CD14-positive monocyte (primary cell): ENCODE results near the gene SERPINF2. TPM values are rescaled to one million over a fixed set of nuclear protein-coding genes. Genes with fewer than 3 reads are reported as not detected.

ENCODE experiments used
- DNase-seq, 3 donors: peaks; one replicate each; pipeline ENCODE4 v3.0.0-alpha.2; 2011 to 2022
- H2AFZ ChIP-seq: 2 replicates; pipeline ENCODE4 v1.6.0; 2012; ENCODE audit warnings: mild to moderate bottlenecking, low read depth, low read length, inconsistent platforms; ENCODE audit not compliant: insufficient read depth, poor library complexity, severe bottlenecking
- H3K27ac ChIP-seq, 2 donors: 1 replicate in 1 of 2; 2 replicates in 1 of 2; pipeline ENCODE4 v1.5.1; 2012 to 2013; ENCODE audit warnings: low read length in 2 of 2, control low read depth in 1 of 2, inconsistent platforms in 1 of 2, low read depth in 1 of 2, mild to moderate bottlenecking in 1 of 2
- H3K27me3 ChIP-seq, 2 donors: one replicate each; pipeline versions ENCODE4 v1.6.0 to v1.6.1; 2011 to 2013; ENCODE audit warnings: low read length in 2 of 2; ENCODE audit not compliant: control insufficient read depth in 2 of 2, insufficient read depth in 2 of 2
- H3K36me3 ChIP-seq, 2 donors: replicated peaks in 1 of 2; 1 replicate in 1 of 2; 2 replicates in 1 of 2; pipeline versions ENCODE4 v1.5.1 to v1.6.1; 2012 to 2013; ENCODE audit warnings: low read length in 2 of 2, control low read depth in 1 of 2, inconsistent platforms in 1 of 2, mild to moderate bottlenecking in 1 of 2; ENCODE audit not compliant: insufficient read depth in 2 of 2, control insufficient read depth in 1 of 2
- H3K4me1 ChIP-seq, 2 donors: 1 replicate in 1 of 2; 2 replicates in 1 of 2; pipeline versions ENCODE4 v1.5.1 to v1.6.1; 2012 to 2013; ENCODE audit warnings: low read length in 2 of 2, control low read depth in 1 of 2, inconsistent platforms in 1 of 2, mild to moderate bottlenecking in 1 of 2, moderate library complexity in 1 of 2; ENCODE audit not compliant: insufficient read depth in 2 of 2, control insufficient read depth in 1 of 2
- H3K4me2 ChIP-seq: replicated peaks from 2 replicates; pipeline ENCODE3; 2012; ENCODE audit warnings: low read length, moderate library complexity, mild to moderate bottlenecking; ENCODE audit not compliant: poor library complexity, severe bottlenecking; ENCODE audit errors: extremely low read depth
- H3K4me3 ChIP-seq, 3 experiments: fragments of 200-600 bp in 1 of 3; sonication (generic) in 1 of 3; replicated peaks in 1 of 3; 1 replicate in 2 of 3; 2 replicates in 1 of 3; pipeline ENCODE4 v1.5.1; 2011 to 2013; ENCODE audit warnings: low read length in 3 of 3, mild to moderate bottlenecking in 3 of 3, control low read depth in 2 of 3, low read depth in 2 of 3, inconsistent platforms in 1 of 3, moderate library complexity in 1 of 3
- H3K79me2 ChIP-seq: 2 replicates; pipeline ENCODE4 v1.6.0; 2012; ENCODE audit warnings: mild to moderate bottlenecking, control low read depth, inconsistent platforms, low read length, moderate library complexity; ENCODE audit not compliant: insufficient read depth
- H3K9ac ChIP-seq: 2 replicates; pipeline ENCODE4 v1.6.0; 2017; ENCODE audit warnings: low read length, mild to moderate bottlenecking; ENCODE audit not compliant: insufficient read depth, poor library complexity, severe bottlenecking
- H3K9me3 ChIP-seq, 2 donors: replicated peaks in 1 of 2; 1 replicate in 1 of 2; 2 replicates in 1 of 2; pipeline versions ENCODE4 v1.5.1 to v1.6.1; 2012 to 2013; ENCODE audit warnings: low read length in 2 of 2, control low read depth in 1 of 2; ENCODE audit not compliant: control insufficient read depth in 1 of 2, insufficient read depth in 1 of 2
- H4K20me1 ChIP-seq: 2 replicates; pipeline ENCODE4 v1.6.0; 2012; ENCODE audit warnings: mild to moderate bottlenecking, low read length, control low read depth, moderate library complexity; ENCODE audit not compliant: insufficient read depth
- H3K27ac Mint-ChIP-seq, 7 donors: one replicate each; pipeline ENCODE4 v1.8.0; 2020; ENCODE audit warnings: mild to moderate bottlenecking in 7 of 7, mixed read lengths in 7 of 7, moderate library complexity in 6 of 7, inconsistent platforms in 2 of 7
- H3K27me3 Mint-ChIP-seq, 3 donors: one replicate each; pipeline ENCODE4 v1.8.0; 2021 to 2022; ENCODE audit warnings: low read depth in 3 of 3, mild to moderate bottlenecking in 3 of 3, mixed read lengths in 3 of 3, moderate library complexity in 3 of 3, inconsistent platforms in 1 of 3
- H3K36me3 Mint-ChIP-seq, 2 donors: one replicate each; pipeline ENCODE4 v1.8.0; 2020; ENCODE audit warnings: mixed read lengths in 2 of 2, inconsistent platforms in 1 of 2, mild to moderate bottlenecking in 1 of 2
- H3K4me1 Mint-ChIP-seq: one replicate; pipeline ENCODE4 v1.8.0; 2020; ENCODE audit warnings: mild to moderate bottlenecking, mixed read lengths
- H3K4me3 Mint-ChIP-seq, 2 donors: one replicate each; pipeline ENCODE4 v1.8.0; 2020; ENCODE audit warnings: mild to moderate bottlenecking in 2 of 2, mixed read lengths in 2 of 2, moderate library complexity in 1 of 2
- H3K9me3 Mint-ChIP-seq, 7 donors: one replicate each; pipeline ENCODE4 v1.8.0; 2020 to 2022; ENCODE audit warnings: mixed read lengths in 7 of 7, mild to moderate bottlenecking in 6 of 7, moderate library complexity in 6 of 7, inconsistent platforms in 2 of 7
- CTCF ChIP-seq: fragments of 200-600 bp; IDR thresholded peaks from one replicate; pipeline ENCODE4 v1.8.0; 2022; ENCODE audit warnings: antibody characterized with exemption, mild to moderate bottlenecking
- WGBS: methylation state at CpG from one replicate; pipeline ENCODE4 v1.1.5; 2013; ENCODE audit warnings: missing lambda C conversion rate; ENCODE audit not compliant: insufficient coverage; 5-methylcytosine and 5-hydroxymethylcytosine counted together
- intact Hi-C, 2 donors: fragments of 100-400 bp; cut with micrococcal nuclease; formaldehyde crosslinking; loops; one replicate each; pipeline versions ENCODE4 v1.15.0 to v1.15.1; 2023
- polyA plus RNA-seq, 3 donors: library from polyadenylated mRNA; depleted of rRNA in 1 of 3; unstranded in 2 of 3; stranded (reverse) in 1 of 3; fragments of 300-500 nt in 2 of 3; fragments of >200 nt in 1 of 3; fragmentation: Illumina TruSeq in 2 of 3; gene quantifications; 1 replicate in 2 of 3; 2 replicates in 1 of 3; pipeline ENCODE4 v1.2.3, GENCODE V29; 2012 to 2021

Gene SERPINF2
- polyA plus RNA-seq, 3 donors: 0.75 to 1.5 (median 0.79) TPM

- DNase-seq: no peak
- no CpG with 5 or more reads among the region's 1 CpG for WGBS
- no peak for TF ChIP-seq CTCF
- Mint-ChIP-seq H3K36me3 (peaks cover 43 to 62% of the 10 kb centered on the region in 2 donors), H3K4me1 (no peaks in the 10 kb centered on the region), H3K27me3 (peaks cover 0 to 2% (median 0%) of the 10 kb centered on the region in 3 donors), H3K9me3 (no peaks in the 10 kb centered on the region), H3K27ac (no peak overlapping the region), H3K4me3 (no peak overlapping the region)
- Histone ChIP-seq H3K79me2 (peaks cover under 1% of the 10 kb centered on the region), H4K20me1 (no peaks in the 10 kb centered on the region), H2AFZ (no peak overlapping the region), H3K4me2 (no peak overlapping the region), H3K9me3 (no peaks in the 10 kb centered on the region), H3K9ac (no peak overlapping the region), H3K36me3 (peaks cover 27 to 48% of the 10 kb centered on the region in 2 donors), H3K4me3 (no peak overlapping the region), H3K27me3 (no peaks in the 10 kb centered on the region), H3K4me1 (no peaks in the 10 kb centered on the region), H3K27ac (no peak overlapping the region)
- intact Hi-C loops: no loop called here
Measured at GRCh38 chr17:1802429-1802828, 59.8 kb downstream of the SERPINF2 start.

DNA sequence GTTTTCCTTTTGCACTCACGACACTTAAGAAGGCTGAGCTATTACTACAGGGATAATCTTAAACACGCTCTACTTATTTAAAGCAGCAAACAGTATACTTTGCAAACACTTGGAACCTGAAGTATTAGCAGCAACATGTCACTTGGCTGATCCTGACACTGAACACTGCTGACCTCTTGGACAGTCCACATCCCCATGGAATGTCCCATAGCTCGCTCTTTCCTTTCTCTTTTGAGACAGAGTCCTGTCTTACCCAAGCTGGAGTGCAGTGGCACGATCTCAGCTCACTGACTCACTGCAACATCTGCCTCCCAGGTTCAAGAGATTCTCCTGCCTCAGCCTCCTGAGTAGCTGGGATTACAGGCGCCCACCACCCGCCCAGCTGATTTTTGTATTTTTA is 60.6 kb downstream of the SERPINF2 start:
- Histone ChIP-seq H4K20me1 (no peaks in the 10 kb centered on the region), H3K9ac (no peak overlapping the region), H3K4me3 (no peak overlapping the region), H2AFZ (no peak overlapping the region), H3K79me2 (no peaks in the 10 kb centered on the region), H3K36me3 (peaks cover 27 to 48% of the 10 kb centered on the region in 2 donors), H3K4me1 (no peaks in the 10 kb centered on the region), H3K27ac (no peak overlapping the region), H3K4me2 (no peak overlapping the region), H3K9me3 (no peaks in the 10 kb centered on the region), H3K27me3 (no peaks in the 10 kb centered on the region)
- no peak for TF ChIP-seq CTCF
- WGBS: 100% methylated on average over 3 of the region's 6 CpGs
- Mint-ChIP-seq H3K4me1 (no peaks in the 10 kb centered on the region), H3K4me3 (no peak overlapping the region), H3K27me3 (peaks cover 0 to 2% (median 0%) of the 10 kb centered on the region in 3 donors), H3K27ac (peak overlapping the region in 1 of 7 donors; percentile 62), H3K9me3 (no peaks in the 10 kb centered on the region), H3K36me3 (peaks cover 47 to 67% of the 10 kb centered on the region in 2 donors)
- intact Hi-C loops: no loop called here
- no peak for DNase-seq

Other genes with a start within 250 kb of the SERPINF2 start
- gene INPP5K, start 226.3 kb upstream of the SERPINF2 start, polyA plus RNA-seq: 10 to 100 TPM; 50.3 to 58.7 (median 53.0) TPM
- gene PITPNA, start 180.1 kb upstream of the SERPINF2 start, polyA plus RNA-seq: 10 to 100 TPM; 43.5 to 46.4 (median 45.0) TPM
- gene SLC43A2, start 114.0 kb upstream of the SERPINF2 start, polyA plus RNA-seq: 100 to 1,000 TPM; 115 to 151 (median 117) TPM
- 10 to 100 TPM in 1 of 3 donors, 1 to 10 TPM in 2; 5.2 to 23.4 (median 6.3) TPM for gene SCARF1, start 97.1 kb upstream of the SERPINF2 start, polyA plus RNA-seq
- gene RILP, start 93.0 kb upstream of the SERPINF2 start, polyA plus RNA-seq: 10 to 100 TPM; 23.8 to 49.5 (median 49.4) TPM
- gene PRPF8, start 58.0 kb upstream of the SERPINF2 start, polyA plus RNA-seq: 100 to 1,000 TPM in 1 of 3 donors, 10 to 100 TPM in 2; 53.3 to 128 (median 78.0) TPM
- under 1 TPM in 1 of 3 donors, not detected in 2; 0.03 TPM for gene TLCD2, start 32.5 kb upstream of the SERPINF2 start, polyA plus RNA-seq
- 10 to 100 TPM in 1 of 3 donors, 1 to 10 TPM in 2; 6.2 to 45.4 (median 8.8) TPM for gene WDR81, start 18.2 kb upstream of the SERPINF2 start, polyA plus RNA-seq
- gene SERPINF1, start 19.2 kb downstream of the SERPINF2 start, polyA plus RNA-seq: 1 to 10 TPM; 6.7 to 9.9 (median 8.0) TPM
- gene SMYD4, start 87.0 kb downstream of the SERPINF2 start, polyA plus RNA-seq: 1 to 10 TPM; 3.2 to 7.6 (median 6.1) TPM
- gene RPA1, start 87.1 kb downstream of the SERPINF2 start, polyA plus RNA-seq: 10 to 100 TPM; 18.5 to 27.4 (median 23.8) TPM